Right cardiac atrium (tissue), 5 donors: ENCODE measurements around the gene PCBP3. TPM values are rescaled to one million over a fixed set of nuclear protein-coding genes. Genes with fewer than 3 reads are reported as not detected.
A peak's percentile ranks its signal among the peaks of the same experiment; 100 is the strongest.
"Not testable (repeated sequence)": the region's sequence is repeated elsewhere in the genome, so short reads cannot be mapped to it uniquely, and the experiment has no call there.

Experiments used
- ATAC-seq, 2 donors: fragments of 200-7000 bp; cut with Tn5 transposase; one replicate each; pipeline versions ENCODE4 v1.8.0 to v1.9.1; 2020; ENCODE audit warnings: moderate library complexity in 2 of 2, mild to moderate bottlenecking in 1 of 2
- DNase-seq, 3 donors: peaks; one replicate each; pipeline ENCODE4 v3.0.0-alpha.2; 2020
- H3K27ac ChIP-seq: one replicate; pipeline ENCODE4 v1.5.1; 2013; ENCODE audit warnings: mild to moderate bottlenecking, low read length, control low read depth, moderate library complexity
- H3K27me3 ChIP-seq: one replicate; pipeline ENCODE4 v1.6.1; 2013; ENCODE audit not compliant: control insufficient read depth, insufficient read depth
- H3K4me1 ChIP-seq: one replicate; pipeline ENCODE4 v1.6.1; 2013; ENCODE audit warnings: low read length; ENCODE audit not compliant: control insufficient read depth, insufficient read depth
- H3K4me3 ChIP-seq: one replicate; pipeline ENCODE4 v1.5.1; 2013; ENCODE audit warnings: low read length, control low read depth
- H3K9me3 ChIP-seq: one replicate; pipeline ENCODE4 v1.6.1; 2013; ENCODE audit warnings: low read length; ENCODE audit not compliant: control insufficient read depth
- WGBS: extraction: QIAGEN DNeasy Blood & Tissue Kit; methylation state at CpG from one replicate; pipeline ENCODE4 v1.1.7; 2013; 5-methylcytosine and 5-hydroxymethylcytosine counted together
- intact Hi-C, 4 donors: fragments of 100-400 bp; cut with DNase I; formaldehyde crosslinking; loops; one replicate each; pipeline versions ENCODE4 v1.11.0 to v1.14.0; 2022 to 2023
- polyA plus RNA-seq: library from polyadenylated mRNA; stranded (reverse); fragments of 200-250 nt; gene quantifications from one replicate; pipeline ENCODE4 v1.2.3, GENCODE V29; 2013
- total RNA-seq, 4 donors: library from RNA; stranded (reverse); fragmentation: NEBNext Ultra II Directional; extraction: Animal tissue kit (Norgen Biotek cat#: 25700); gene quantifications; one replicate each; pipeline ENCODE4 v1.2.1, GENCODE V29; 2021
- donor health status: healthy with polysubstance abuse.
- donor health status: DM: no; HTN: yes; CAD: no.
- donor health status: DM: no; HTN: no; CAD: no.
- donor health status: DM: no; HTN: yes; CAD: no; lungs with severe emphysema.
- donor health status: DM: yes; HTN: yes; CAD: no.

PCBP3 gene
- total and polyA plus RNA-seq, 5 donors: 1.2 to 4.9 (median 3.4) TPM

- no peak overlapping the region for H3K27ac ChIP-seq
- 47% methylated on average over 3 of the region's 3 CpGs for WGBS
- intact Hi-C loops: no loop called here
These were observed 202.2 kb downstream of the PCBP3 start for GRCh38 chr21:45845770-45846090.

GRCh38 chr21:45846373-45847160, 203.0 kb downstream of the PCBP3 start:
- DNase-seq (peak in 1 of 3 donors; percentile 52), ATAC-seq (peak; percentile 83 to 84)
- 55% methylated on average over 8 of the region's 8 CpGs for WGBS
- Histone ChIP-seq H3K4me3 (no peak overlapping the region), H3K4me1 (no peaks in the 10 kb centered on the region), H3K27ac (no peak overlapping the region), H3K9me3 (no peaks in the 10 kb centered on the region), H3K27me3 (no peaks in the 10 kb centered on the region)
- intact Hi-C loops: no loop called here

More at GRCh38 chr21:45845770-45846090, 202.2 kb downstream of the PCBP3 start:
- ATAC-seq (no peak), DNase-seq (no peak)
- peaks cover 2% of the 10 kb centered on the region for H3K9me3 ChIP-seq
- H3K27me3 ChIP-seq: no peaks in the 10 kb centered on the region
- H3K4me1 ChIP-seq: no peaks in the 10 kb centered on the region
- H3K4me3 ChIP-seq: no peak overlapping the region

DNA sequence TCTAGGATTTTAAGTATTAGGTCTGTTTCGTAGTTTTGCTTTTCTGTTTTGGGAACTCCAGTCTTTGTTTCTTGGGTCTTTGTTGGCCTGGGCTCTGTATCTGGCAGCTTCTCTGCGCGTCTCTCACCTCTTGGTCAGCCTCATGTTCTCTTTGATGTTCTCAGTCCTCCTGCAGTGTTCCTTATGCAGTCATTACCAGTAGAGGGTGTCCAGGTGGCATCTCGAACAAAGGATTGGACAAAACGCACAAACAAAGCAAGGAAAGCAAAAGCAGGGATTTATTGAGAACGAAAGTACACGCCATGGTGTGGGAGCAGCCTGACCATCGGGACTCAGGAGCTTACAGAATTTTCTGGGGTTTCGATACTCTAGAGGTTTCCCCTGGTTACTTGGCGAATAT, 204.3 kb downstream of the PCBP3 start:
- DNase-seq (no peak), ATAC-seq (no peak)
- 91% methylated on average over 10 of the region's 10 CpGs for WGBS
- Histone ChIP-seq H3K4me3 (no peak overlapping the region), H3K4me1 (no peaks in the 10 kb centered on the region), H3K27ac (no peak overlapping the region), H3K9me3 (no peaks in the 10 kb centered on the region), H3K27me3 (no peaks in the 10 kb centered on the region)
- intact Hi-C loops: no loop called here

- Histone ChIP-seq H3K4me1 (no peaks in the 10 kb centered on the region), H3K4me3 (no peak overlapping the region), H3K27ac (no peak overlapping the region), H3K9me3 (no peaks in the 10 kb centered on the region), H3K27me3 (no peaks in the 10 kb centered on the region)
- intact Hi-C loops: no loop called here
- no peak for ATAC-seq
- no peak for DNase-seq
- WGBS: 94% methylated on average over 2 of the region's 2 CpGs
These were observed 204.8 kb downstream of the PCBP3 start for GRCh38 chr21:45848331-45848730.

GRCh38 chr21:45848805-45849204, 205.3 kb downstream of the PCBP3 start:
- ATAC-seq: no peak
- H3K4me1 ChIP-seq: no peaks in the 10 kb centered on the region
- no peaks in the 10 kb centered on the region for H3K27me3 ChIP-seq
- intact Hi-C loops: no loop called here
- no peaks in the 10 kb centered on the region for H3K9me3 ChIP-seq
- 85% methylated on average over 2 of the region's 2 CpGs for WGBS
- no peak overlapping the region for H3K27ac ChIP-seq
- DNase-seq: no peak
- H3K4me3 ChIP-seq: no peak overlapping the region

DNA sequence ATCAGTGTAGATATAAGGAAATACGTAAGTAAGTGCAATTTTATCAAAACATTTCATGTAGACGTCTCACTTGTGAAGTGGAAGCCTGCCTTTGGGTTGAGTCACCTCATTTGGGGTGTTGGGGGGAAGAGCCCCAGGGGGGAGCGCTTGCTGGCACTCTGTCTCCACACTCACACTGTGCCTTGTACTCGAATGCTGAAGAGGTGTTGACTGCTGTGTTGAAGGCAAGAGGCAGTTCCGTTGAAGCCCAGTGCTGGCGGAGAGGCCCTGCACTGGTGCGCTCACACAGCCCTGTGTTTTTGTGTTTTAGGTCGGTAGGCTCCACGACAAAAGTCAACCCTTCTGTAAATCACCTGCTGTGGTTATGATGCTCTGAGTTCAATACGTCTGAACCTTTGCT, 206.1 kb downstream of the PCBP3 start:
- no peak overlapping the region for H3K27ac ChIP-seq
- 81% methylated on average over 10 of the region's 10 CpGs for WGBS
- no peaks in the 10 kb centered on the region for H3K27me3 ChIP-seq
- intact Hi-C loops: no loop called here
- H3K4me3 ChIP-seq: no peak overlapping the region
- ATAC-seq (no peak), DNase-seq (no peak)
- no peaks in the 10 kb centered on the region for H3K4me1 ChIP-seq
- no peaks in the 10 kb centered on the region for H3K9me3 ChIP-seq

GRCh38 chr21:45850181-45850580, 206.7 kb downstream of the PCBP3 start:
- intact Hi-C loops: no loop called here
- H3K4me3 ChIP-seq: no peak overlapping the region
- no peaks in the 10 kb centered on the region for H3K27me3 ChIP-seq
- H3K9me3 ChIP-seq: no peaks in the 10 kb centered on the region
- 80% methylated on average over 4 of the region's 4 CpGs for WGBS
- H3K27ac ChIP-seq: no peak overlapping the region
- no peak for DNase-seq
- ATAC-seq: no peak
- no peaks in the 10 kb centered on the region for H3K4me1 ChIP-seq

- intact Hi-C loops, H3K27me3 ChIP-seq, H3K27ac ChIP-seq, DNase-seq, H3K9me3 ChIP-seq, ATAC-seq, H3K4me1 ChIP-seq, H3K4me3 ChIP-seq: not testable (repeated sequence)
- 77% methylated on average over 5 of the region's 5 CpGs for WGBS
These were observed 208.9 kb downstream of the PCBP3 start for GRCh38 chr21:45852386-45852785.

DNA sequence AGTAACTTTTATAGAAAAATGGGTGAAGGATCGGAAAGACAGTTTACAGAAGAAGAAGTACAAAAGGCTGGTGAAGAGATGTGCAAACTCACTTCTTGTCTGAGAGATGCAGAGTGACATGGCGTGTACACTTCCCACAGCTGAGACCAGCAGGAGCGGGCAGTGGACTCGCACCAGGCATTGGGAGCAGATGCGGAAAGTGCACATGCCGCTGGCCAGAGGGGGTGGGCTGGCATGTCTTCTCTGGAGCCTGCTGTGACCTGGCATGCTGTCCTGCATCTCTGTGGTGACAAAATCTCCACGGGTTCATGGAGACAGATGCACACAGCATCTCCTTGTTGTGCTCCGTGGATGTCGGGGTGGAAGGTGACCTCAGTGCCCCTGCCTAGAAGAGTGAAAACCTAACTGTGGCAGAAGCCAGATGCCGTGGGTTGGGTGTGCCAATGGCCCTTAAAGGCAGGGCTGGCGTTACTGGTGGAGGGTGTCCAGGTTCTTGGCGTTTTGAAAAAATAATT, 209.4 kb downstream of the PCBP3 start:
- H3K4me3 ChIP-seq: no peak overlapping the region
- intact Hi-C loops: no loop called here
- WGBS: 88% methylated on average over 12 of the region's 12 CpGs
- DNase-seq: no peak
- H3K9me3 ChIP-seq: no peaks in the 10 kb centered on the region
- H3K27ac ChIP-seq: no peak overlapping the region
- no peaks in the 10 kb centered on the region for H3K4me1 ChIP-seq
- H3K27me3 ChIP-seq: no peaks in the 10 kb centered on the region
- ATAC-seq: no peak

DNA sequence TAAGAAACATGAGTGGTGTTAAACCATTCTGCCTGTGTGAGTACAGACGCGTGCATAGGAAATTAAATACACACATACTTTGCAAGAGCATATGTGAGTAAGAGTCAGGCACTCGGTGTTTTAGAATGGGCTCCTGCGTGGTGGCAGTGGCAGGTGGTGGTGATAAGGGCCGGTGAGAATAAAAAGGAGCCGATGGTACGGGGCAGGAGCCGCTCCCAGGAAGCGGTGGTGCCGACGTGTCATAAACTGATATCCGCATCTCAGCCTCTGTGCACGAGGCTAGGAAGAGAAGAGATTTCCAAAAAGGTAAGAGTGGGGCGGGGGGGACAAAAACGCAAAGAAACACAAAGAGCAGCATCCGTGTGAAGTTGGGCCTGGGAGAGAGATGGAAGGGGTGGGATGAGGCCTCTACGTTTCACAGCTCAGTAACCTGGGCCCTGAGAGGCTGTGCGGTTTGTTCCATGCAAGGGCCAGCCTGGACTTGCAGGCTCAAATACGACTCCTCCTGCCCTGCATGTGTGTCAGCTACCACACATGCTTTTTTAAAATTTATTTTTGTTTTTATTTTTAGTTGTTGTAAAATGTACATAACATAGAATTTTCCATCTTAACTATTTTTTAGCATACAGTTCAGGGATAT, 210.3 kb downstream of the PCBP3 start:
- Histone ChIP-seq H3K4me3 (no peak overlapping the region), H3K4me1 (no peaks in the 10 kb centered on the region), H3K27ac (no peak overlapping the region), H3K27me3 (no peaks in the 10 kb centered on the region), H3K9me3 (no peaks in the 10 kb centered on the region)
- intact Hi-C loops: no loop called here
- 79% methylated on average over 19 of the region's 19 CpGs for WGBS
- DNase-seq: no peak
- no peak for ATAC-seq

- no peaks in the 10 kb centered on the region for H3K27me3 ChIP-seq
- H3K27ac ChIP-seq: no peak overlapping the region
- no peak for ATAC-seq
- intact Hi-C loops: no loop called here
- H3K4me3 ChIP-seq: no peak overlapping the region
- 56% methylated on average over 12 of the region's 12 CpGs for WGBS
- no peaks in the 10 kb centered on the region for H3K9me3 ChIP-seq
- DNase-seq: no peak
- no peaks in the 10 kb centered on the region for H3K4me1 ChIP-seq
These were observed 211.2 kb downstream of the PCBP3 start for GRCh38 chr21:45854690-45855247.
